NCI-H446 treated with DMSO at 0.1 percent for 48 hours (cell line): ENCODE results near the gene NR2E1.

Experiments
- DNase-seq: peaks from one replicate; lab custom pipeline; 2025; lab: John Stamatoyannopoulos, UW

NR2E1 gene

DNA sequence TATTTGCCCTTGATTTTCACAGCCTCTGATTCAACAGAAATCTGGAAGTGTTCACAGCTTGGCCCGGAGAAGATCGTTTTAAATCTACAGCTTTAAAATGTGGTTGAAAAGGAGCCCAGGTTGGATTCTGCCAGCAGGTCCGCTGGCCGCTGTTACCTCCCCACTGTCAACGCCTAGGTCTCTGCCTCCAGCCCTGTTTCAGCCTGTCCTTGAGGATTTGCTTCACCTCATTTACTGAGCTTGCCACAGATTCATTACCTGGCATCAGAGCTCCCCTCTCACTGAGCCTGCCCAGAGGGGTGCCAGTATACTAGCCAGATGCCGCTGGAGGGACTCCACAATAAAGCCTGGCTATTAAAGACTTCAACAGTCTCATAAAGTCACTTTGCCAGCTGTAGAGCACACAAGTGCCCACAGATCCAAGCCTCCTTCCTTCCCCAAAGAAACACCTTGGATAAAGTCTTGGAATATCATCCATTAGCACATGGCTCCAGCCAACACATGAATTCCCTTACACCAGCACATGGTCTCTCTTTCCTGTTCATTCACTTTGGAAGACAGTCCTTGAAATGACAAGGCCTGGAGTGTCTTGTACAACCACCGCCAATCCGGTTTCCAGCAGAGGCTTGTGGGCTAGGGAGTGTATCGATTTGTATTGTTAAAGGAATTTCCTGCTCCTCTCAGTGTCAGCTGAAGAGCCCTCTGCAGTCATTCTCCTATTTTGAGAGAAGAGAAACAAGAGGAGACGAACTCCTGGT, 9.5 kb upstream of the NR2E1 start:
- no peak for DNase-seq

DNA sequence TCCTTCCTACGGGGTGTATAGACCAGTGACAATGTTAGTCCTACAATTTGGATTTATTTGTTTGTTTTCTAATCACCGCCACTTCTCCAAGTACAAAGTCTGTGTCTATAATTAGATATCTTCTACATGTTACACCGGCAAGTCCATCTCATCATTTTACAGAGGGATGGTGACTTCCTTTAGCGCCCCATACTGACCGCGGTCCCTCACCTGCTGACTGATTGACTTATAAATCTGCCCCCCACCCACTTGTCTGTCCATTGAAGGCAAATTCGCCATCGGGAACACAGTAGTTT, 8.9 kb upstream of the NR2E1 start:
- no peak for DNase-seq

DNA sequence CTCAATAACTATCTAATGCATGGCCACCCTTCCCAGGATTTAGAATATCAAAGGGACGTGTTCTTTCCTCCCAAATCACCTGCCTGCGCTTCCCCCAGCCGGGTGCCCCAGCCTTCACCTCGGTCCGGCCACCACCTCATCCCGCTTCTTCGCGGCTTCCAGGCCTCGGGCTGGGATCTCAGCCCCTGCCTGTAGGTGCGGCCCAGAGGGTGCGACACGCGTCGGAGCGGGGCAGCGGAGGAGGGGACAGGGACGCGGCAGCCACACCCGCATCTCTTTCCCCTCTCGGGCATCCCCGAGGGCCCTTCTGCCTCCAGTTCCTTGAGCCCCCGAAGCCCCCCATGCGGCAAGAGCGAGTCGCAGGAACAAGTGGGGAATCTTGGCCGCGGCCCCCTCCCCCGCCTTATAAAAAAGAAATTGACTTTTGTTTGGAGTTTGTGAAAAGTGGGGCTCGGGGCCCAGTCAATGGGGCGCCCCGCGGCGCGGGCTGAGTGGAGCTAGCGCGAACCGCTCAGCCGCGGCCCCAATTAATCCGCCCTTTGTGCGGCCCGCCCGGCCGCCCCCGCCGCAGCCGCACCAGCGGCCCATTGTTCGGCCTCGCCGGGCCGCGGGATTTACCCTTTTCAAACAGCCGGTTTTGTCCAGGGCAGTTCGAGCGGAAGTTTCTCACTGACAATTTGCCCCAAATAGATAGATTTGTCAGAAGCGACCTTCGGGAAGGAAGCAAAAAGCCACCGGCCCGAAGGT, 8.4 kb upstream of the NR2E1 start:
- DNase-seq: no peak

- DNase-seq: no peak
Measured at GRCh38 chr6:108157981-108158525, 7.8 kb upstream of the NR2E1 start.

DNA sequence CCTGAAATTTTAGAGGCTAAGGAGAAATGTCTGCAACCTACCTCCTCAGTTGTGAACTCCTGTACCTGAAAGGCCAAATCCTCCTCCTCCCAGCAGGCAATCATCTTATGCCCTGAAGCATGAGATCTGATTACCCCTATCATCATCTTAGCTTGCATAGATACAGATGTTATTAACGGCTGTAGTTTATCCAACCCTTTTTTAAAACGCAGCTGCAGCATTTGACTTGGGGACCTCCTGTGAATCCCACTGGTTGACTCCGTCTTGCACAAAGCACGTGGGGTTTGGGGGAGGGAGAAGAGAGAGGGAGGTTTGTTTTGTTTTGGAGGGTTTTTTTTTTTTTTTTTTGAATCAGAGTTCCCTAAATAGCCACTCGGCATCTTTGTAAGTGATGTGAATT, 5.8 kb upstream of the NR2E1 start:
- no peak for DNase-seq

GRCh38 chr6:108161724-108162282, 4.0 kb upstream of the NR2E1 start:
- DNase-seq: no peak

GRCh38 chr6:108163267-108163643, 2.6 kb upstream of the NR2E1 start:
- no peak for DNase-seq

DNA sequence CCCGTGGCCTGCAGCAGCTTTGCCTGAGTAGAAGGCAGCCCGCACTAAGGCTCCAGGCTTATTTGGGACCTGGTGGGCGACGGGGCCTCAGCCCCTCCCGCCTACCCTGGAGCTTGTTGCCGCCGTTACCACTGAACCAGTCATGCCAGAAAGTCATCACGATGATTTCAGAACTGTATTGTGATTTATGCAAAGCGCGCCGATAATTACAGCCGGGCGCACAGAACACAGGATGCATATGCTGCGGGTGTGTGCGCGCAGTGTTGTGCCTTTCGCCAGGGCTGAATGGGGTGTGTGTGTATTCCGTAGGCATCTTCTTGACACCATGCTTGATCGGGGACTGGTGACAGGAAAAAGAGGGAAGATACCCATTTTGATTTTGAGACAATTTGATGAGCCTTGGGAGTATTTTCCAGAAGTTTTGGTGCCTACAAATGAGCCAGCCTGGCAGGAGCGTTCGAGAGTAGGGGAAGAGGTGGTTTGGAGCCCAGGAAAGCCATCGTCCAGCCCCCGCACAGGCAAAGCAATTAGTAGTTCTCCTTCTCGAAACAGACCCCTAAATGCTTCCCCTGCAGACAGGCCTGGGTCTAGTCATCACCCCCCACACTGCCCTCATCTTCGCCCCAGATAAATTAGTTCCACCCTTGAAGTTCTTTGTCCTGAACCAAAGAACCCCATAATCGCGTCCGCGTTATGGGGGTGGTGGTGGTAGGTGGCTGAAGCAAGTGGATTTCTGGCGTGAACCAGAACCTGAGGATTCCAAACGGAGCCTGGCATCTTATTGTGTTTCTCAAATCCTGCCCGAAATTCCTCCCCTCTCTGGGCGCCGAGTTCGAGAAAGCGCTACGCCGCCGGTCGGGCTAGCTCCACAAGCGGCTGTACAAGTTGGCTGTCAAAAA, 1.9 kb upstream of the NR2E1 start:
- DNase-seq: no peak

- DNase-seq: no peak
Measured at GRCh38 chr6:108164543-108164814, 1.3 kb upstream of the NR2E1 start.

- DNase-seq: no peak
Measured at GRCh38 chr6:108164815-108165706, 761 bp upstream of the NR2E1 start.

DNA sequence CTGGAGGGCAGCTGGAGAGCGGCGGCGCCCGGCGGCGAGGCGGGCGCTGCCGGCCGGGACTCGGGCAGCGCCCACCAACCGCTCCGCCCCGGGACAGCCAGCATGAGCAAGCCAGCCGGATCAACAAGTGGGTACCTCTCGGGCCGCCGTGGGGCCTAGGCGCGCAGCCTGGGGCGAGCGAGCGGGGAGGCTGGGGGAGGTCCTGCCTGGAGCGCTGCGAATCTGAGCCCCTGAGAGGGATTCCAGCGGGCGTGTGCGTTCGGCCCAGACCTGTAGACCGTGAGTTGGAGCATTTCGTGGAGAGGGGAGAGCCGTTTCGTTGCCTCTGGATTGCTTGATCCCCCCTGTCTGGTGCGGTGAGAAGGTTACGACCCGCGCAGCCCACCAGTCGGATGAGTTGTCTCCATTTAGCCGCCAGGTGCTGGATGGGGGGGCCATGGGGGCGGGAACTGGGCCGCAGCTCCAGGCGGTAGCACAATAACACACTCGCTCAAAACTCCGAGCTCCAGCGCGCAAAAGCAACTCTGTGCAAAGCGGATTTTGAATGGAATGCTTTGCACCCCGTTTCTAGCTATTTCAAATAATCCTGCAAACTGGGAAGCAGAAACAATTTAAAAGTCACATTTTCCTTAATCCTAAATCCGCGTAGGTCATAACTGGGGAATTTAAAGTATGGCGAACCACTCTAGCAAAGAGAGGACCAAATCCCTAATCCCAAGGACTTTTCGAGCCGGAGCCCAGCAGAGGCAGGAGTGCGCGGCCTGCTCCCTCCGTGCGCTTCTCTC, 1.0 kb downstream of the NR2E1 start:
- DNase-seq: no peak

- DNase-seq: no peak
Measured at GRCh38 chr6:108167449-108168089, 1.7 kb downstream of the NR2E1 start.

- no peak for DNase-seq
Measured at GRCh38 chr6:108168090-108168463, 2.3 kb downstream of the NR2E1 start.

GRCh38 chr6:108168501-108169463, 3.0 kb downstream of the NR2E1 start:
- DNase-seq: no peak

GRCh38 chr6:108169464-108170331, 3.9 kb downstream of the NR2E1 start:
- no peak for DNase-seq

GRCh38 chr6:108170332-108171290, 4.8 kb downstream of the NR2E1 start:
- no peak for DNase-seq
